Vagina (tissue), 2 donors: Measurements from ENCODE around the gene OTUD4. TPM values are rescaled to one million over a fixed set of nuclear protein-coding genes. Genes with fewer than 3 reads are reported as not detected.

Experiments used
- DNase-seq, 2 donors: peaks; one replicate each; pipeline ENCODE4 v3.0.0-alpha.2; 2017; ENCODE audit errors: extremely low spot score in 2 of 2
- H3K27ac ChIP-seq: fragments of 200-600 bp; sonication (generic); one replicate; pipeline ENCODE4 v1.5.1; 2019
- H3K27me3 ChIP-seq: fragments of 200-600 bp; sonication (generic); one replicate; pipeline ENCODE4 v1.5.1; 2019
- H3K36me3 ChIP-seq, 2 donors: fragments of 200-600 bp; sonication (generic); one replicate each; pipeline ENCODE4 v1.5.1; 2017 to 2019
- H3K4me1 ChIP-seq: fragments of 200-600 bp; sonication (generic); one replicate; pipeline ENCODE4 v1.5.1; 2019
- H3K4me3 ChIP-seq, 2 donors: fragments of 200-600 bp; sonication (generic); 1 replicate in 1 of 2; 2 replicates in 1 of 2; pipeline ENCODE4 v1.5.1; 2016 to 2019
- H3K9me3 ChIP-seq: fragments of 200-600 bp; sonication (generic); one replicate; pipeline ENCODE4 v1.5.1; 2019
- CTCF ChIP-seq, 3 experiments: fragments of 450-650 bp in 2 of 3; fragments of 200-600 bp in 1 of 3; sonication (generic) in 1 of 3; IDR thresholded peaks; one replicate each; pipeline ENCODE4 v1.5.1; 2017 to 2019; ENCODE audit warnings: antibody characterized with exemption in 3 of 3, mild to moderate bottlenecking in 2 of 3, moderate library complexity in 2 of 3
- POLR2A ChIP-seq, 2 donors: fragments of 450-650 bp; IDR thresholded peaks; one replicate each; pipeline ENCODE4 v1.6.1; 2017; ENCODE audit warnings: antibody characterized with exemption in 2 of 2, mild to moderate bottlenecking in 2 of 2, moderate library complexity in 2 of 2
- POLR2AphosphoS5 ChIP-seq, 2 donors: sonication (generic); formaldehyde crosslinking; IDR thresholded peaks; one replicate each; pipeline ENCODE4 v1.9.0; 2017; ENCODE audit warnings: antibody characterized with exemption in 2 of 2, mild to moderate bottlenecking in 2 of 2, low read depth in 1 of 2; ENCODE audit not compliant: insufficient read depth in 1 of 2
- intact Hi-C: fragments of 100-400 bp; cut with DNase I; formaldehyde crosslinking; loops from one replicate; pipeline ENCODE4 v1.15.1; 2023
- total RNA-seq: library from RNA; depleted of rRNA; stranded (reverse); fragments of >200 nt; gene quantifications from one replicate; pipeline ENCODE4 v1.2.3, GENCODE V29; 2016

Gene OTUD4
- total RNA-seq, 1 donor from 2014 or later, result 34.4 TPM

GRCh38 chr4:145132511-145133098 is 47.8 kb downstream of the OTUD4 start:
- no peaks in the 10 kb centered on the region for H3K27me3 ChIP-seq
- no peaks in the 10 kb centered on the region for H3K9me3 ChIP-seq
- no peaks in the 10 kb centered on the region for H3K4me1 ChIP-seq
- peaks cover 0 to 12% of the 10 kb centered on the region in 2 donors for H3K36me3 ChIP-seq
- intact Hi-C loops, result no loop called here
- H3K27ac ChIP-seq, result no peak overlapping the region
- no peak for TF ChIP-seq POLR2AphosphoS5 (IDR thresholded peaks at IDR 0.05; ENCODE audit: insufficient read depth in 1 of 2, low read depth in 1 of 2)
- TF ChIP-seq POLR2A (IDR thresholded peaks at IDR 0.05), result no peak
- no peak for TF ChIP-seq CTCF (IDR thresholded peaks at IDR 0.05)
- no peak for DNase-seq
- H3K4me3 ChIP-seq, result no peak overlapping the region

- intact Hi-C loops, result no loop called here
- no peak for TF ChIP-seq CTCF (IDR thresholded peaks at IDR 0.05)
- no peak for TF ChIP-seq POLR2A (IDR thresholded peaks at IDR 0.05)
- no peak for TF ChIP-seq POLR2AphosphoS5 (IDR thresholded peaks at IDR 0.05; ENCODE audit: insufficient read depth in 1 of 2, low read depth in 1 of 2)
- DNase-seq, result no peak
- H3K27me3 ChIP-seq, result no peaks in the 10 kb centered on the region
- H3K4me3 ChIP-seq, result no peak overlapping the region
- no peaks in the 10 kb centered on the region for H3K4me1 ChIP-seq
- peaks cover 0 to 8% of the 10 kb centered on the region in 2 donors for H3K36me3 ChIP-seq
- no peaks in the 10 kb centered on the region for H3K9me3 ChIP-seq
- H3K27ac ChIP-seq, result no peak overlapping the region
Measured at GRCh38 chr4:145131848-145132247, 48.5 kb downstream of the OTUD4 start.

GRCh38 chr4:145130788-145131399 is 49.5 kb downstream of the OTUD4 start:
- Histone ChIP-seq H3K36me3 (peaks cover 0 to 17% of the 10 kb centered on the region in 2 donors), H3K27me3 (no peaks in the 10 kb centered on the region), H3K4me1 (no peaks in the 10 kb centered on the region), H3K9me3 (no peaks in the 10 kb centered on the region), H3K27ac (no peak overlapping the region), H3K4me3 (no peak overlapping the region)
- no peak for DNase-seq
- intact Hi-C loops, result no loop called here
- TF ChIP-seq POLR2AphosphoS5 (IDR thresholded peaks at IDR 0.05; ENCODE audit: insufficient read depth in 1 of 2, low read depth in 1 of 2), result no peak
- TF ChIP-seq POLR2A (IDR thresholded peaks at IDR 0.05), result no peak
- TF ChIP-seq CTCF (IDR thresholded peaks at IDR 0.05), result no peak

- Histone ChIP-seq H3K4me3 (no peak overlapping the region), H3K27ac (no peak overlapping the region), H3K27me3 (no peaks in the 10 kb centered on the region), H3K4me1 (no peaks in the 10 kb centered on the region), H3K36me3 (peaks cover 0 to 25% of the 10 kb centered on the region in 2 donors), H3K9me3 (no peaks in the 10 kb centered on the region)
- intact Hi-C loops, result no loop called here
- no peak for DNase-seq
- TF ChIP-seq POLR2A (IDR thresholded peaks at IDR 0.05) (no peak), POLR2AphosphoS5 (IDR thresholded peaks at IDR 0.05; ENCODE audit: insufficient read depth in 1 of 2, low read depth in 1 of 2) (no peak), CTCF (IDR thresholded peaks at IDR 0.05) (no peak)
Measured at GRCh38 chr4:145130130-145130529, 50.3 kb downstream of the OTUD4 start.

- H3K36me3 ChIP-seq, result peaks cover 0 to 63% of the 10 kb centered on the region in 2 donors
- H3K4me3 ChIP-seq, result no peak overlapping the region
- intact Hi-C loops, result no loop called here
Measured at GRCh38 chr4:145125396-145125795, 55.0 kb downstream of the OTUD4 start.

More at GRCh38 chr4:145125396-145125795, 55.0 kb downstream of the OTUD4 start:
- TF ChIP-seq POLR2A (IDR thresholded peaks at IDR 0.05) (no peak), POLR2AphosphoS5 (IDR thresholded peaks at IDR 0.05; ENCODE audit: insufficient read depth in 1 of 2, low read depth in 1 of 2) (no peak), CTCF (IDR thresholded peaks at IDR 0.05) (no peak)
- Histone ChIP-seq H3K27me3 (no peaks in the 10 kb centered on the region), H3K9me3 (no peaks in the 10 kb centered on the region), H3K27ac (no peak overlapping the region), H3K4me1 (no peaks in the 10 kb centered on the region)
- no peak for DNase-seq
